Activated CD4-positive, alpha-beta T cell treated with anti-CD3 and anti-CD28 coated beads, Interleukin-2, Interleukin-6, amounts not matched to agents 100 ng/mL and 50 ng/mL, durations not matched to agents 16 hours and 8 hours (primary cell): Measurements from ENCODE around the gene ARHGAP9.
"Not testable (repeated sequence)": the region's sequence is repeated elsewhere in the genome, so short reads cannot be mapped to it uniquely, and the experiment has no call there.

ENCODE experiments used
- DNase-seq: peaks from one replicate; pipeline ENCODE4 v3.0.0-alpha.2; 2020

Gene ARHGAP9

DNA sequence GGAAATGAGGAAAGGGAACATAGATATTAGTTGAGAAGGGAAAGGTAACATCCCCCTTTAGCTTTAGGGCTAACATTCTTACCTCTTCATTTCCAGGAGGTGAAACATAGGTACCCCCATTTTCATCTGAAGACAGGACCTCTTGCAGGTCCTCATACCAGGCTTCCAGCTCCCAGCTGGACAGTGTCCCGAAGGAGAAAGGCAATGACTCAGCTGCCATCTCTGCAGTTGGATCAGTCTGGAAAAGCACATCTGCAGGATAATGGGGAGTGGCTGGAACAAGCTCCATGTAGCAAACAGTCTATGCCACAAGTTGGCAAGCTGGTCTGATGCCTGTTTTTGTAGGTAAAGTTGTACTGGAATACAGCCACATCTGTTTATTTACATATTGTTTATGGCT lies 37.5 kb upstream of the ARHGAP9 start:
- DNase-seq, result no peak

- DNase-seq, result no peak
Measured at GRCh38 chr12:57516617-57517153, 37.0 kb upstream of the ARHGAP9 start.

DNA sequence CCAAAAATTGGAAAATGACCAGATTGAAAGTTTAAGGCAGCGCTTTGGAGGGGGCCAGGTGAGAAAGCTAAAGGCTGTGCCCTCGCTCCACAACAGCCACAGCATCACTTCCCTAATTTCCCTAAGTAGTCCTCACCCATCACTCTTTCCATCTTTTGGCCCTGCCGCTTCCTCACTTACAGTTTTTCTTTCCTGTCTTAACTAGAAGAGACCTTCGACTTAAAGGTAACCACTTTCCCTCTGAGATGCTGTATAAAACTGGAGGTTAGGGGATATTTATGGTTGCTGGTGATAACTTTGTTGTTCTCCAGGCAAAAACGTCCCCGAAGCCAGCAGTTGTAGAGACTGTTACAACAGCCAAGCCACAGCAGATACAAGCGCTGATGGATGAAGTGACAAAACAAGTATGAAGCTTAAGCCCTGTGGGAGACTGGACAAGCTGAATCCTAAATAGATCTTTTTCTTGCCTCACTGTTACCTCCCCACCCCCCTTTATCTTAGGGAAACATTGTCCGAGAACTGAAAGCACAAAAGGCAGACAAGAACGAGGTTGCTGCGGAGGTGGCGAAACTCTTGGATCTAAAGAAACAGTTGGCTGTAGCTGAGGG lies 36.4 kb upstream of the ARHGAP9 start:
- no peak for DNase-seq

DNA sequence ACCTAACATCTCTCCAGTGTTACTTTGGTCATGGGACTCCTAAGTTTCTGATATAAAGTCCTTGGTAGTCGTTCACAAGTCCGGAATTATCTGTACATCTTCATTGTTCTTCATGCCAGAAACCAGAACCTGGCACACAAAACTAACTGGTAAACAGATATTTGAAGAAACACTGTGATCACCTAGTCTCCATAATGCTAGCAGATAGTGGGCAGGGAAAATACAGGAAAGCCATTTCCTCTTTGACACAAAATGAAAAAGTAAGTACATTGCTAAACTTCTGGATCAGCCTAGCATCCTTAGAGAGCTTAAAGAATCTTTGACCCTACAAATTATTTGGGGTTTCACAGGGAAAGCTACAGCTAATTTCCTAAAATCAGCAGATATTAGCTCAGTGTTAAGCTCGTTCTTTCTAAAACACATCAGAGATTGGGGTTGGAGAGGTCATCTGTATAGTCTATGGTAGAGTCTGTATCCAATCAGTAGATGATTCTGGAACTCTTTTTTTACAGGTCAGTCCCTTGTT lies 35.8 kb upstream of the ARHGAP9 start:
- no peak for DNase-seq

DNA sequence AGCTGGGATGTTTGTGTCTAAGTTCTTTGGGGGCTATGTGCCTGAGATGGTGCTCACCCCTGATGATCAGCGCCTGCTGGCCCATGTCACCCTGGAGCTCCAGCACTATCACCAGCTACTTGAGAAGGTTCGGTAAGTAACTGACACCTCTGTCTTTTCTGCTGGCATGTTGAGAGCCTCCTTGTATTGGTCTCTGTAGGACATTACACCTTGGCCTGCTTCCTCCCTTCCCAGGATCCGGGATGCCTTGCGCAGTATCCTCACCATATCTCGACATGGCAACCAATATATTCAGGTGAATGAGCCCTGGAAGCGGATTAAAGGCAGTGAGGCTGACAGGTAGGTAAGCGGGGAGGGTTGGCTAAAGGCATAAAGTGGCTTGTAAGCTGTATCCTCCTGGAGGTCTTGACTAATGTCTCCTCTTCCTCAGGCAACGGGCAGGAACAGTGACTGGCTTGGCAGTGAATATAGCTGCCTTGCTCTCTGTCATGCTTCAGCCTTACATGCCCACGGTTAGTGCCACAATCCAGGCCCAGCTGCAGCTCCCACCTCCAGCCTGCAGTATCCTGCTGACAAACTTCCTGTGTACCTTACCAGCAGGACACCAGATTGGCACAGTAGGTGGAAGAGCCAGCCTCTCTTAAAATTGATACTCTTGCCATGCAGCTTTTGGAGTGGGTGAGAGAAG lies 35.2 kb upstream of the ARHGAP9 start:
- DNase-seq, result no peak

DNA sequence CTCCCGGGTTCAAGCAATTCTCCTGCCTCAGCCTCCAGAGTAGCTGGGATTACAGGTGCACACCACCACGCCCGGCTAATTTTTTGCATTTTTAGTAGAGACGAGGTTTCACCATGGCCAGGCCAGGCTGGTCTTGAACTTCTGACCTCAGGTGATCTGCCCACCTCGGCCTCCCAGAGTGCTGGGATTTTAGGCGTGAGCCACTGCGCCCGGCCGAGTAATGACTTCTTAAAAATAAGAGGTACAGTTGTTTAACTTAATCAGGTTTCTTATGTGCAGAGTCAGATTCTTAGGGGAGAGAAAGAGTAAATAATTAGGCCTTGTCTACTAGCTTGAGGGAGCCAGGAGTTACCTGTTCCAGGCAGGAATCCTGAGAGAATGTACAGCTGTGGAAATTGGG lies 34.6 kb upstream of the ARHGAP9 start:
- DNase-seq, result not testable (repeated sequence)

DNA sequence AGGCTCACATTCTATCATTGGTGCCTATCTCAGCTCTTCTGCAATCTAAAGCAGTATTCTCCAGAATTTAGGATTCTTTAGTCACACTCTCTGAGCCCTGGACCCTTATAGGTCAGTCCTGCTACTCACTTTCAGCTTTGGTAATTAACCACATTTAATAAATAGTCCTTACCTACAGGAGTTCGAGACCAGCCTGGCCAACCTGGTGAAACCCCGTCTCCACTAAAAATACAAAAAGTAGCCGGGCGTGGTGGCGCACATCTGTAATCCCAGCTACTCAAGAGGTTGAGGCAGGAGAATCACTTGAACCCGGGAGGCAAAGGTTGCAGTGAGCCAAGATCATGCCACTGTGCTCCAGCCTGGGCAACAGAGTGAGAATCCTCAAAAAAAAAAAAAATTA lies 34.0 kb upstream of the ARHGAP9 start:
- DNase-seq, result not testable (repeated sequence)

DNA sequence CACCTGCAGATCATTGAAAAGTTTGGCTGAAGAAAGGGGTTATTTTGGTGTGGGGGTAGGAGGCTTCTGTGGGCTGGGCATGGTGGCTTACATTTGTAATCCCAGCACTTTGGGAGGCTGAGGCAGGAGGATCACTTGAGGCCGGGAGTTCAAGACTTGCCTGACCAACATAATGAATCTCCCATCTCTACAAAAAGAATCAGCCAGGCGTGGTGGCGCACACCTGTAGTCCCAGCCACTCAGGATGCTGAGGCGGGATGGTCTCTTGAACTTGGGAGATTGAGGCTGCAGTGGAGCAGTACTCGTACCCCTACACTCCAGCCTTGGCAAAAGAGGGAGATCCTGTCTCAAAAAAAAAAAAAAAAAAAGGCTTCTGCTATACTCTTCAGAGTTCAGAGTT lies 33.6 kb upstream of the ARHGAP9 start:
- no peak for DNase-seq

- DNase-seq, result no peak
Measured at GRCh38 chr12:57512665-57513064, 33.0 kb upstream of the ARHGAP9 start.

- no peak for DNase-seq
Measured at GRCh38 chr12:57511588-57512325, 32.1 kb upstream of the ARHGAP9 start.

- DNase-seq, result no peak
Measured at GRCh38 chr12:57511161-57511560, 31.5 kb upstream of the ARHGAP9 start.

DNA sequence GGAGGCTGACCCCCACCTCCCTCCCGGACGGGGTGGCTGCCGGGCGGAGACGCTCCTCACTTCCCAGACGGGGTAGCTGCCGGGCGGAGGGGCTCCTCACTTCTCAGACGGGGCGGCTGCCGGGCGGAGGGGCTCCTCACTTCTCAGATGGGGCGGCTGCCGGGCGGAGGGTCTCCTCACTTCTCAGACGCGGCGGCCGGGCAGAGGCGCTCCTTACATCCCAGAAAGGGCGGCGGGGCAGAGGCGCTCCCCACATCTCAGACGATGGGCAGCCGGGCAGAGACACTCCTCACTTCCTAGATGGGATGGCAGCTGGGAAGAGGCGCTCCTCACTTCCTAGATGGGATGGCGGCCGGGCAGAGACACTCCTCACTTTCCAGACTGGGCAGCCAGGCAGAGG lies 28.1 kb upstream of the ARHGAP9 start:
- DNase-seq, result not testable (repeated sequence)

DNA sequence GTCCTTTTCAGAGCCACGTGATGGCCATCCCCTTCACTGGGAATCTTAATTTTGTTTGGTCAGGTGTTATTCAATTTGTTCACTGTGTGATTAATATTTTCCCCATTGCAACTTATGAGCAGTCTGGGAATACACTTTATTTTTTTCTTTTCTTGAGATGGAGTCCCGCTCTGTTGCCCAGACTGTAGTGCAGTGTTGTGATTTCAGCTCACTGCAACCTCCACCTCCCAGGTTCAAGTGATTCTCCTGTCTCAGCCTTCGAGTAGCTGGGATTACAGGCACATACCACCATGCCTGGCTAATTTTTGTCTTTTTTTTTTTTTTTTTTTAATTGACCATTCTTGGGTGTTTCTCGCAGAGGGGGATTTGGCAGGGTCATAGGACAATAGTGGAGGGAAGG lies 26.9 kb upstream of the ARHGAP9 start:
- DNase-seq, result not testable (repeated sequence)

- not testable (repeated sequence) for DNase-seq
Measured at GRCh38 chr12:57502311-57502969, 22.8 kb upstream of the ARHGAP9 start.

- no peak for DNase-seq
Measured at GRCh38 chr12:57500213-57500612, 20.5 kb upstream of the ARHGAP9 start.

DNA sequence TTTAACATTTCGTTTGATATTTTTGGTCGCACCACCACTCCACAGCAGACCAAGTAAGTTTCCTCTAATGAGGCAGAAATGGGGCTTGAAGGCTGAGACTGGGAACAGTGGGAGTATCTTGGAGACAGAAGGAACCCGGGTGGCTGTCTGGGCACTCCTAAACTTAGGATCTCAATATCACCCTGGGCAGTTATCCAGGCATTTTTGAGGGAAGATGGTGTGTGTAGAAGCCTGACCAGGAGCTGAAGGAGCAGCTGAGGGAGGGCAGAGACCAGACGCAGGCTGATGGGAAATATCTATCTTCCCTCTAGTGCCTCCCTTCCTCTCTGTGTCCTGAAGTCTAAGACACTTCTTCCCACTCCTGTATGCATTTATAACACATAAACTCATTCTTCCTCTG lies 18.9 kb upstream of the ARHGAP9 start:
- no peak for DNase-seq

- DNase-seq, result no peak
Measured at GRCh38 chr12:57498132-57498502, 18.5 kb upstream of the ARHGAP9 start.

DNA sequence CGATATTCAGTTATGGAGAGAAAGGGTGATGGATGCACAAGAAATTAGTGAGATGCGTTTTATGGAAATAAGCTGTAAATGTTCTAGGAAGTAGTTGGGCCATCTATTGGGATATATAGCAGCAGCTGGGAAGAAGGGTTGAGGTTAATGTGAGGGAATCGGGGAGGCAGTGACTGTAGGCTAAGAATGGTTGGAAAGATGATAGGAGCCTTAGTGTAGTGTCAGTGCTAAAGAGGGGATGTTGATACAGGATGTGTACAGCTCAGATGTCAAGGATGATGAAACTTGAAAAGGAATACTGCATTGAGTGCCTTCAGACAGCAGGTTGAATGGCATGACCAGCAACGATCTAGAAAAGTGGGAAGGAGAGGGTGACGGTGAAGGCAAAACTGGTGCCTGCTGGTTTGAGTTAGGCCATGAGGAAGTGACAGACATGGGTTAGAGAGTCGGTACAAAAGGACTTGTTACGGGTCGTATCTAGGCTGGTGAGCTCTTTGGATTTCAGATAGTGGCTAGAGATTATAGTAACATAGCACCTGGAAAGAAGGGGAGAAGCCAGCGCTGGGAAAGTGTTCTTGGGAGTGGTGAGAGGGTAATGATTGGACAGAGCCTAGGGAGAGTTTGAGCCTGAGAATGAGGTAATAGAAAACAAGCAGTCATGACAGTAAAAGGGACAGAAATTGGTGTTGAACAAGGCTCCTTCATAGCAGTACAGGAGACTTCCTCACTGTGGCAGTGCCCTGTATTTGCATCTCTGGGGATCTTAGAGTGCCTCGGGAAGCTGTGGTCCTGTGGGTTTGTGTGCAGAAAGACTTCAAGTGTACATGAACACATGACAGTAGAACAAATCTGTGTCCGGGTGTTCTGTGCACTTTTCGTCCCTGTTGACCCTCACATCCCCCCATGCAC lies 17.8 kb upstream of the ARHGAP9 start:
- no peak for DNase-seq

- peak; percentile 30 for DNase-seq
Measured at GRCh38 chr12:57496822-57497221, 17.2 kb upstream of the ARHGAP9 start.

DNA sequence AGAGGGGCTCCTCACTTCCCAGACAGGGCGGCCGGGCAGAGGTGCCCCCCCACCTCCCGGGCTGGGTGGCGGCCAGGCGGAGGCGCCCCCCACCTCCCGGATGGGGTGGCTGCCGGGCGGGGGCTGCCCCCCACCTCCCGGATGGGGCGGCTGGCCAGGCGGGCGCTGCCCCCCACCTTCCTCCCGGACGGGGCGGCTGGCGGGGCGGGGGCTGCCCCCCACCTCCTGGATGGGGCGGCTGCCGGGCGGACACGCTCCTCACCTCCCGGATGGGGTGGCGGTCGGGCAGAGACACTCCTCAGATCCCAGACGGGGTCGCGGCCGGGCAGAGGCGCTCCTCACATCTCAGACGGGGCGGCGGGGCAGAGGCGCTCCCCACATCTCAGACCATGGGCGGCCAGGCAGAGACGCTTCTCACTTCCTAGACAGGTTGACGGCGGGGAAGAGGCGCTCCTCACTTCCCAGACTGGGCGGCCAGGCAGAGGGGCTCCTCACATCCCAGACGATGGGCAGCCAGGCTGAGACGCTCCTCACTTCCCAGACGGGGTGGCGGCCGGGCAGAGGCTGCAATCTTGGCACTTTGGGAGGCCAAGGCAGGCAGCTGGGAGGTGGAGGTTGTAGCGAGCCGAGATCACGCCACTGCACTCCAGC lies 15.5 kb upstream of the ARHGAP9 start:
- DNase-seq, result not testable (repeated sequence)
